ENCODE data around the gene SPDYE4. TPM values are rescaled to one million over a fixed set of nuclear protein-coding genes. Genes with fewer than 3 reads are reported as not detected.

The SPDYE4 gene
- total RNA-seq, 1 experiment from 2014 or later = not detected

- TF ChIP-seq USF1 (CRISPR knock-in tag; IDR thresholded peaks at IDR 0.05) = no peak
Observed at GRCh38 chr17:8728971-8729370, 29.4 kb downstream of the SPDYE4 start (continued).

DNA sequence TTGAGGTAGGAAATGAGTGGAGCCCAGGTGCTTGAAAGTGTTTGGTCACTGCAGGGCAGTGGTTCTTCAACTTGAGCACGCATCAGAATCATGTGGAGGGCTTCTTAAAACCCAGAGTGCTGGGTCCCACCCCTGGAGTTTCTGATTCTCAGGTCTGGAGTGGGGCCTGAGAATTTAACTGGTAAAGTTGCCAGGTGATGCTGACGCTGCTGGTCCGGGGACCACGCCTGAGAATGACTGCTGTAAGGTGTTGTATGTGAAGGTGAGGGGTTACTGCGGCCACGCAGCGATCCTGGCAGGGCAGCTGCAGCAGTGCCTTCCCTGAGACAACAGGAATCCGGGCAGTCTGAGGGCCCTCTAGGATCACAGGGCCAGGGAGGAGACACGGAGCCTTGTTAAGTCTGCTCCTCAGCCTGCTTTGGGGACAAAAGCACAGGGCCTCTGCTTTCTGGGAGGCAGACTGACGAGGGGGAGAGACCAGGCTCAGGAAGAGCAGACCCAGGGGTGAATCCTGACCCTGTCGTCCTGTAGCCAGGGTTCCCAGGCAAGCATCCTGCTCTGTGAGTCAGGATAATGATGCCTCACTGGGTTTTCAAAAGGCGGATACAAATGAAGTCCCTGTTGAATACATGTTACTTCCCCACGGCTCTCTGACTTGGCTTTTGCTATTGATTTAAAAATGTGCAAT, 30.0 kb downstream of the SPDYE4 start:
- ChIA-PET POLR2A (no interaction called here), CTCF (no interaction called here)
- H3K9me3 Mint-ChIP-seq = peaks cover 4% of the 10 kb centered on the region; the same call in 1 of the 2 replicates
- no peaks in the 10 kb centered on the region; the same call in 1 of the 2 replicates for H3K27me3 Mint-ChIP-seq (ENCODE audit: low read depth)
- peaks cover 2% of the 10 kb centered on the region; the same call in 1 of the 2 replicates for H3K4me1 Mint-ChIP-seq
- no peaks in the 10 kb centered on the region for H3K36me3 Mint-ChIP-seq
- no peak for ATAC-seq
- DNase-seq (ENCODE audit: low spot score) = no peak
- TF ChIP-seq ATF6 (CRISPR knock-in tag; IDR thresholded peaks at IDR 0.05) = no peak
- no peak for TF ChIP-seq MLX (CRISPR knock-in tag; IDR thresholded peaks at IDR 0.05)
- no peak for TF ChIP-seq ZNF121 (CRISPR knock-in tag; IDR thresholded peaks at IDR 0.05)
- no peak for TF ChIP-seq TCF7 (CRISPR knock-in tag; IDR thresholded peaks at IDR 0.05; ENCODE audit: low read depth)
- no peak for TF ChIP-seq CREM (CRISPR knock-in tag; IDR thresholded peaks at IDR 0.05)
- TF ChIP-seq NFYB (CRISPR knock-in tag; conservative IDR thresholded peaks at IDR 0.05; ENCODE audit: low read depth) = no peak
- no peak for TF ChIP-seq SMAD4 (CRISPR knock-in tag; IDR thresholded peaks at IDR 0.05)
- no peak for TF ChIP-seq RELA (CRISPR knock-in tag; IDR thresholded peaks at IDR 0.05; ENCODE audit: borderline replicate concordance)
- TF ChIP-seq ZNF317 (CRISPR knock-in tag; IDR thresholded peaks at IDR 0.05; ENCODE audit: borderline replicate concordance, low read depth) = no peak
- no peak for TF ChIP-seq JAZF1 (CRISPR knock-in tag; IDR thresholded peaks at IDR 0.05)
- no peak for TF ChIP-seq USF2 (CRISPR knock-in tag; IDR thresholded peaks at IDR 0.05)
- TF ChIP-seq, protein P1, sequence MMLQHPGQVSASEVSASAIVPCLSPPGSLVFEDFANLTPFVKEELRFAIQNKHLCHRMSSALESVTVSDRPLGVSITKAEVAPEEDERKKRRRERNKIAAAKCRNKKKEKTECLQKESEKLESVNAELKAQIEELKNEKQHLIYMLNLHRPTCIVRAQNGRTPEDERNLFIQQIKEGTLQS (CRISPR knock-in tag; conservative IDR thresholded peaks at IDR 0.05) = no peak
- TF ChIP-seq PRDM15 (CRISPR knock-in tag; IDR thresholded peaks at IDR 0.05) = no peak
- no peak for TF ChIP-seq GABPB1 (CRISPR knock-in tag; IDR thresholded peaks at IDR 0.05)
- H3K4me3 Mint-ChIP-seq = no peak overlapping the region
- H3K27ac Mint-ChIP-seq = no peak overlapping the region

Measured in WTC11 (cell line).